Adrenal gland (tissue), 5 donors: ENCODE results near the gene C12orf43.

Source experiments
- POLR2A ChIP-seq, 2 donors: fragments of 450-650 bp; IDR thresholded peaks; one replicate each; pipeline ENCODE4 v1.6.1; 2017; ENCODE audit warnings: antibody characterized with exemption in 2 of 2, mild to moderate bottlenecking in 2 of 2, moderate library complexity in 1 of 2
- TF ChIP-seq, protein P1 (sequence below), 6 experiments: fragments of 450-650 bp in 4 of 6; fragments of 200-600 bp in 2 of 6; sonication (generic) in 1 of 6; IDR thresholded peaks; 1 replicate in 5 of 6; 2 replicates in 1 of 6; pipeline versions ENCODE4 v1.5.1 to v1.8.0; 2016 to 2021; ENCODE audit warnings: antibody characterized with exemption in 6 of 6, mild to moderate bottlenecking in 2 of 6, moderate library complexity in 1 of 6
- donor health status: DM: no; HTN: no; CAD: no.

DNA sequence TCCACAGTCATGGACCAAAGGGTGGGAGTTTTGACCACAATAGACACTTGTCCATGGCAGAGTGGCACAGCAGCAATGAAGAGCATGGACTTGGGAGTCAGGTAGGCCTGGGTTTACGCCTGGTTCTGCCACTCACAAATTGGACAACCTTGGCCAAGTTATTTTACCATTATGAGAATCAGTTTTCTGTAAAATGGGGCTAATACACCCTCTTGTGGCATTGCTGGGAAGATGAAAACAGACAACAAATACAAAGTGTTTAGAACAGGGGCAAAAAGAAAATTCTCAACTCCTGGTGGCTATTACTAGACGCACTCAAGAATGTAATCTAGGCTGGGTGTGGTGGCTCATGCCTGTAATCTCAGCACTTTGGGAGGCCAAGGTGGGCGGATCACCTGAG is 2.6 kb downstream of the C12orf43 start:
- TF ChIP-seq, protein P1, sequence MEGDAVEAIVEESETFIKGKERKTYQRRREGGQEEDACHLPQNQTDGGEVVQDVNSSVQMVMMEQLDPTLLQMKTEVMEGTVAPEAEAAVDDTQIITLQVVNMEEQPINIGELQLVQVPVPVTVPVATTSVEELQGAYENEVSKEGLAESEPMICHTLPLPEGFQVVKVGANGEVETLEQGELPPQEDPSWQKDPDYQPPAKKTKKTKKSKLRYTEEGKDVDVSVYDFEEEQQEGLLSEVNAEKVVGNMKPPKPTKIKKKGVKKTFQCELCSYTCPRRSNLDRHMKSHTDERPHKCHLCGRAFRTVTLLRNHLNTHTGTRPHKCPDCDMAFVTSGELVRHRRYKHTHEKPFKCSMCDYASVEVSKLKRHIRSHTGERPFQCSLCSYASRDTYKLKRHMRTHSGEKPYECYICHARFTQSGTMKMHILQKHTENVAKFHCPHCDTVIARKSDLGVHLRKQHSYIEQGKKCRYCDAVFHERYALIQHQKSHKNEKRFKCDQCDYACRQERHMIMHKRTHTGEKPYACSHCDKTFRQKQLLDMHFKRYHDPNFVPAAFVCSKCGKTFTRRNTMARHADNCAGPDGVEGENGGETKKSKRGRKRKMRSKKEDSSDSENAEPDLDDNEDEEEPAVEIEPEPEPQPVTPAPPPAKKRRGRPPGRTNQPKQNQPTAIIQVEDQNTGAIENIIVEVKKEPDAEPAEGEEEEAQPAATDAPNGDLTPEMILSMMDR (IDR thresholded peaks at IDR 0.05): no peak
- TF ChIP-seq POLR2A (IDR thresholded peaks at IDR 0.05): no peak
